SK-N-SH treated with all-trans-retinoic acid at 6 μM for 48 hours (cell line): ENCODE results near the gene TKTL1.
"Not testable (repeated sequence)": the region's sequence is repeated elsewhere in the genome, so short reads cannot be mapped to it uniquely, and the experiment has no call there.

Experiments
- ARNTL ChIP-seq: fragments of 450-650 bp; formaldehyde crosslinking; IDR thresholded peaks from 2 replicates; pipeline ENCODE4 v1.5.0; 2020; ENCODE audit warnings: low read depth, mild to moderate bottlenecking, moderate library complexity, borderline replicate concordance
- BACH2 ChIP-seq: fragments of 250-450 bp; sonication (Bioruptor Pico); IDR thresholded peaks from 2 replicates; pipeline ENCODE4 v1.9.0; 2021; ENCODE audit warnings: mild to moderate bottlenecking, borderline replicate concordance
- CSDC2 ChIP-seq: fragments of 250-450 bp; sonication (Bioruptor Pico); IDR thresholded peaks from 2 replicates; pipeline ENCODE4 v1.5.0; 2020; ENCODE audit warnings: mild to moderate bottlenecking, moderate library complexity
- ZNF565 ChIP-seq: fragments of 450-650 bp; formaldehyde crosslinking; conservative IDR thresholded peaks from 2 replicates; pipeline ENCODE4 v1.5.0; 2020; ENCODE audit warnings: low read depth, mild to moderate bottlenecking, moderate library complexity
- TF ChIP-seq, protein P1 (sequence below): fragments of 250-450 bp; sonication (Bioruptor Pico); IDR thresholded peaks from 2 replicates; pipeline ENCODE4 v1.8.0; 2020; ENCODE audit warnings: mild to moderate bottlenecking, moderate library complexity, borderline replicate concordance

DNA sequence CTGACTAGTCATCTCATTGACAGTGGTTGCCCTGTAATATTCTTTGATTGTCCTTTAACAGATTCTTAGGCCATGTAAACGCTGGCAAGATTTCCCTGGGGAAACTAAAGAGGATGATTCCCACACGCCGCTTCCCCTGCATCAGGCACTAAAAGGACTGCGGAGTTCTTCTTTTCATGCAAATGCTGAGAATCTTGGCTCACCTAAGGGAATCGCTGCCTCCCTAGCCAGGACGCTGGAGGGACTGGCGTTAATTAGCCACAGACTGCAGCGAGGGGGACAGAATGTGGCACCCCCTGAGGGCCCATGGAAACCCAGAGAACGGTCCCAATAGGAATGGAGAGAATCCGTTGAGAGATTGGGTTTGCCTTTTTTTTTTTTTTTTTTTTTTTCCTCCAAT lies 9.2 kb upstream of the TKTL1 start:
- not testable (repeated sequence) for TF ChIP-seq BACH2; ZNF565 (CRISPR knock-in tag); ARNTL (CRISPR knock-in tag); CSDC2 (CRISPR knock-in tag)
- TF ChIP-seq, protein P1, sequence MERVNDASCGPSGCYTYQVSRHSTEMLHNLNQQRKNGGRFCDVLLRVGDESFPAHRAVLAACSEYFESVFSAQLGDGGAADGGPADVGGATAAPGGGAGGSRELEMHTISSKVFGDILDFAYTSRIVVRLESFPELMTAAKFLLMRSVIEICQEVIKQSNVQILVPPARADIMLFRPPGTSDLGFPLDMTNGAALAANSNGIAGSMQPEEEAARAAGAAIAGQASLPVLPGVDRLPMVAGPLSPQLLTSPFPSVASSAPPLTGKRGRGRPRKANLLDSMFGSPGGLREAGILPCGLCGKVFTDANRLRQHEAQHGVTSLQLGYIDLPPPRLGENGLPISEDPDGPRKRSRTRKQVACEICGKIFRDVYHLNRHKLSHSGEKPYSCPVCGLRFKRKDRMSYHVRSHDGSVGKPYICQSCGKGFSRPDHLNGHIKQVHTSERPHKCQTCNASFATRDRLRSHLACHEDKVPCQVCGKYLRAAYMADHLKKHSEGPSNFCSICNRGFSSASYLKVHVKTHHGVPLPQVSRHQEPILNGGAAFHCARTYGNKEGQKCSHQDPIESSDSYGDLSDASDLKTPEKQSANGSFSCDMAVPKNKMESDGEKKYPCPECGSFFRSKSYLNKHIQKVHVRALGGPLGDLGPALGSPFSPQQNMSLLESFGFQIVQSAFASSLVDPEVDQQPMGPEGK (CRISPR knock-in tag): not testable (repeated sequence)
